HEK293 (cell line): ENCODE results near the gene PMP22.

Source experiments
- GLIS1 ChIP-seq: fragments of 450-650 bp; formaldehyde crosslinking; IDR thresholded peaks from 2 replicates; pipeline ENCODE4 v1.5.1; 2016; ENCODE audit warnings: missing biosample characterization, missing genetic modification characterization
- MZF1 ChIP-seq: fragments of 450-650 bp; formaldehyde crosslinking; IDR thresholded peaks from 2 replicates; pipeline ENCODE4 v1.5.1; 2017; ENCODE audit warnings: missing biosample characterization, missing genetic modification characterization, borderline replicate concordance
- ZBTB20 ChIP-seq: fragments of 450-650 bp; formaldehyde crosslinking; IDR thresholded peaks from 2 replicates; pipeline ENCODE4 v1.5.1; 2016; ENCODE audit warnings: missing biosample characterization, missing genetic modification characterization
- ZBTB7A ChIP-seq: fragments of 450-650 bp; formaldehyde crosslinking; IDR thresholded peaks from 2 replicates; pipeline ENCODE4 v1.5.1; 2016; ENCODE audit warnings: low read depth, missing biosample characterization, missing genetic modification characterization
- ZBTB8A ChIP-seq: fragments of 450-650 bp; formaldehyde crosslinking; IDR thresholded peaks from 2 replicates; pipeline ENCODE4 v1.5.1; 2016; ENCODE audit warnings: missing biosample characterization, missing genetic modification characterization
- ZFP3 ChIP-seq: fragments of 450-650 bp; formaldehyde crosslinking; IDR thresholded peaks from 2 replicates; pipeline ENCODE4 v1.5.1; 2016; ENCODE audit warnings: low read depth, missing biosample characterization, missing genetic modification characterization
- ZNF133 ChIP-seq: fragments of 450-650 bp; formaldehyde crosslinking; IDR thresholded peaks from 2 replicates; pipeline ENCODE4 v1.5.1; 2016; ENCODE audit warnings: missing biosample characterization, missing genetic modification characterization
- ZNF138 ChIP-seq: fragments of 450-650 bp; formaldehyde crosslinking; IDR thresholded peaks from 2 replicates; pipeline ENCODE4 v1.5.1; 2016; ENCODE audit warnings: missing biosample characterization, missing genetic modification characterization, borderline replicate concordance
- ZNF157 ChIP-seq: fragments of 450-650 bp; formaldehyde crosslinking; IDR thresholded peaks from 2 replicates; pipeline ENCODE4 v1.5.1; 2016; ENCODE audit warnings: missing biosample characterization, missing genetic modification characterization
- ZNF175 ChIP-seq: fragments of 450-650 bp; formaldehyde crosslinking; IDR thresholded peaks from 2 replicates; pipeline ENCODE4 v1.5.1; 2016; ENCODE audit warnings: missing biosample characterization, missing genetic modification characterization
- ZNF214 ChIP-seq: fragments of 450-650 bp; formaldehyde crosslinking; IDR thresholded peaks from 2 replicates; pipeline ENCODE4 v1.5.1; 2017; ENCODE audit warnings: missing biosample characterization, mild to moderate bottlenecking, missing genetic modification characterization, borderline replicate concordance
- ZNF221 ChIP-seq: fragments of 450-650 bp; formaldehyde crosslinking; IDR thresholded peaks from 2 replicates; pipeline ENCODE4 v1.5.1; 2017; ENCODE audit warnings: missing biosample characterization, missing genetic modification characterization, borderline replicate concordance
- ZNF302 ChIP-seq: fragments of 450-650 bp; formaldehyde crosslinking; IDR thresholded peaks from 2 replicates; pipeline ENCODE4 v1.5.1; 2016; ENCODE audit warnings: missing biosample characterization, missing genetic modification characterization, low read depth
- ZNF404 ChIP-seq: fragments of 450-650 bp; formaldehyde crosslinking; IDR thresholded peaks from 2 replicates; pipeline ENCODE4 v1.5.1; 2017; ENCODE audit warnings: missing biosample characterization, missing genetic modification characterization
- ZNF426 ChIP-seq: fragments of 450-650 bp; formaldehyde crosslinking; IDR thresholded peaks from 2 replicates; pipeline ENCODE4 v1.5.1; 2017; ENCODE audit warnings: missing biosample characterization, missing genetic modification characterization, mild to moderate bottlenecking, inconsistent platforms, moderate library complexity
- ZNF514 ChIP-seq: fragments of 450-650 bp; formaldehyde crosslinking; IDR thresholded peaks from 2 replicates; pipeline ENCODE4 v1.5.1; 2016; ENCODE audit warnings: missing biosample characterization, missing genetic modification characterization
- ZNF548 ChIP-seq: fragments of 450-650 bp; formaldehyde crosslinking; IDR thresholded peaks from 2 replicates; pipeline ENCODE4 v1.5.1; 2016; ENCODE audit warnings: missing biosample characterization, missing genetic modification characterization
- ZNF571 ChIP-seq: fragments of 450-650 bp; formaldehyde crosslinking; IDR thresholded peaks from 2 replicates; pipeline ENCODE4 v1.5.0; 2017; ENCODE audit warnings: missing biosample characterization, missing genetic modification characterization
- ZNF610 ChIP-seq: fragments of 450-650 bp; formaldehyde crosslinking; IDR thresholded peaks from 2 replicates; pipeline ENCODE4 v1.5.1; 2016; ENCODE audit warnings: missing biosample characterization, missing genetic modification characterization, borderline replicate concordance
- ZNF654 ChIP-seq: fragments of 450-650 bp; formaldehyde crosslinking; IDR thresholded peaks from 2 replicates; pipeline ENCODE4 v1.5.1; 2016; ENCODE audit warnings: low read depth, missing biosample characterization, missing genetic modification characterization
- ZNF660 ChIP-seq: fragments of 450-650 bp; IDR thresholded peaks from 2 replicates; pipeline ENCODE4 v1.5.1; 2018; ENCODE audit warnings: missing biosample characterization, mild to moderate bottlenecking, missing genetic modification characterization
- ZNF791 ChIP-seq: fragments of 450-650 bp; formaldehyde crosslinking; IDR thresholded peaks from 2 replicates; pipeline ENCODE4 v1.5.1; 2016; ENCODE audit warnings: missing biosample characterization, missing genetic modification characterization
- TF ChIP-seq, protein P1 (sequence below): fragments of 450-650 bp; formaldehyde crosslinking; conservative IDR thresholded peaks from 2 replicates; pipeline ENCODE4 v1.5.1; 2016; ENCODE audit warnings: low read depth, missing biosample characterization, missing genetic modification characterization
- TF ChIP-seq, protein P2 (sequence below): fragments of 450-650 bp; formaldehyde crosslinking; IDR thresholded peaks from 2 replicates; pipeline ENCODE4 v1.5.1; 2017; ENCODE audit warnings: missing biosample characterization, missing genetic modification characterization
- TF ChIP-seq, protein P3 (sequence below): sonication (generic); formaldehyde crosslinking; IDR thresholded peaks from 2 replicates; pipeline ENCODE4 v1.8.1; 2022; ENCODE audit warnings: mild to moderate bottlenecking, moderate library complexity, missing genetic modification reagents
- TF ChIP-seq, protein P4 (sequence below): fragments of 450-650 bp; formaldehyde crosslinking; IDR thresholded peaks from 2 replicates; pipeline ENCODE4 v1.5.1; 2016; ENCODE audit warnings: missing biosample characterization, missing genetic modification characterization
- TF ChIP-seq, protein P5 (sequence below): fragments of 450-650 bp; formaldehyde crosslinking; IDR thresholded peaks from 2 replicates; pipeline ENCODE4 v1.5.1; 2016; ENCODE audit warnings: missing biosample characterization, missing genetic modification characterization
- TF ChIP-seq, protein P6 (sequence below): fragments of 450-650 bp; formaldehyde crosslinking; IDR thresholded peaks from 2 replicates; pipeline ENCODE4 v1.5.1; 2016; ENCODE audit warnings: missing biosample characterization, missing genetic modification characterization

Gene PMP22

DNA sequence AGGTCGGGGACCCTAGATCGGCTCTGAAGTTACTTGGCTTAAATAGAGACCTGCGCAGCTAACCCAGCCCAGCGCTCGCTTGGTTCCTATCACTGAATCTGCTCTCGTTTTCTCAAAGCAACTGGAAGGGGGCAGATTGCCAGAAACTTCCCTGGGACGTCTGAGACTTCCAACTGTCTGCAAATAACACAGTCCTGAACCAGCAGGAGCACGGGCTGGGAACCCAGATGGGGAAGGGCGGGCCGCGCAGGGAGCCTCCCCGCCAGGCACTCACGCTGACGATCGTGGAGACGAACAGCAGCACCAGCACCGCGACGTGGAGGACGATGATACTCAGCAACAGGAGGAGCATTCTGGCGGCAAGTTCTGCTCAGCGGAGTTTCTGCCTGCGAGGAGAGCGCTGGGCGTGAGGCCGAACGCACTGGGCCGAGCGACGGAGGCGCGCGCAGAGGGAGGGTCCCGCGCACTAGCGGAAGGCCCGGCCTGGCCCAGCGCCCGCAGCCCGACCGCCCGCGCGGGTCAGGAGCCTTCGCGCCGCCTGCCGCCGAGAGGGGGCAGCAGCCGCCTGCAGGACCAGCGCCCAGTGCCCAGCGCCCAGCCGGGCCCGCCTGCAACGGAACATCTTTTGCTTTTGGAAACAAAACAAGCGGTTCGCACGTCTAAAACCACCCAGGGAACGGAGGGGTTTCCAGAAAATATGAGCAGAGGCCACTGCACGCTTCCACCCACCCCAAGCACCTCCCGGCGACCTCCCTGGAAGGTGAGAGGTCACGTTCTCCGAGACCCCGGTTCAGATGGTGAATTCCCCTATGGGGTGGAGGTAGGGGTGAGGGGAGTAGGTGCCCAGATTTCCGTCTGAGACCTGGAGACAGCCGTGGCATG is 4.5 kb downstream of the PMP22 start (continued):
- TF ChIP-seq, protein P1, sequence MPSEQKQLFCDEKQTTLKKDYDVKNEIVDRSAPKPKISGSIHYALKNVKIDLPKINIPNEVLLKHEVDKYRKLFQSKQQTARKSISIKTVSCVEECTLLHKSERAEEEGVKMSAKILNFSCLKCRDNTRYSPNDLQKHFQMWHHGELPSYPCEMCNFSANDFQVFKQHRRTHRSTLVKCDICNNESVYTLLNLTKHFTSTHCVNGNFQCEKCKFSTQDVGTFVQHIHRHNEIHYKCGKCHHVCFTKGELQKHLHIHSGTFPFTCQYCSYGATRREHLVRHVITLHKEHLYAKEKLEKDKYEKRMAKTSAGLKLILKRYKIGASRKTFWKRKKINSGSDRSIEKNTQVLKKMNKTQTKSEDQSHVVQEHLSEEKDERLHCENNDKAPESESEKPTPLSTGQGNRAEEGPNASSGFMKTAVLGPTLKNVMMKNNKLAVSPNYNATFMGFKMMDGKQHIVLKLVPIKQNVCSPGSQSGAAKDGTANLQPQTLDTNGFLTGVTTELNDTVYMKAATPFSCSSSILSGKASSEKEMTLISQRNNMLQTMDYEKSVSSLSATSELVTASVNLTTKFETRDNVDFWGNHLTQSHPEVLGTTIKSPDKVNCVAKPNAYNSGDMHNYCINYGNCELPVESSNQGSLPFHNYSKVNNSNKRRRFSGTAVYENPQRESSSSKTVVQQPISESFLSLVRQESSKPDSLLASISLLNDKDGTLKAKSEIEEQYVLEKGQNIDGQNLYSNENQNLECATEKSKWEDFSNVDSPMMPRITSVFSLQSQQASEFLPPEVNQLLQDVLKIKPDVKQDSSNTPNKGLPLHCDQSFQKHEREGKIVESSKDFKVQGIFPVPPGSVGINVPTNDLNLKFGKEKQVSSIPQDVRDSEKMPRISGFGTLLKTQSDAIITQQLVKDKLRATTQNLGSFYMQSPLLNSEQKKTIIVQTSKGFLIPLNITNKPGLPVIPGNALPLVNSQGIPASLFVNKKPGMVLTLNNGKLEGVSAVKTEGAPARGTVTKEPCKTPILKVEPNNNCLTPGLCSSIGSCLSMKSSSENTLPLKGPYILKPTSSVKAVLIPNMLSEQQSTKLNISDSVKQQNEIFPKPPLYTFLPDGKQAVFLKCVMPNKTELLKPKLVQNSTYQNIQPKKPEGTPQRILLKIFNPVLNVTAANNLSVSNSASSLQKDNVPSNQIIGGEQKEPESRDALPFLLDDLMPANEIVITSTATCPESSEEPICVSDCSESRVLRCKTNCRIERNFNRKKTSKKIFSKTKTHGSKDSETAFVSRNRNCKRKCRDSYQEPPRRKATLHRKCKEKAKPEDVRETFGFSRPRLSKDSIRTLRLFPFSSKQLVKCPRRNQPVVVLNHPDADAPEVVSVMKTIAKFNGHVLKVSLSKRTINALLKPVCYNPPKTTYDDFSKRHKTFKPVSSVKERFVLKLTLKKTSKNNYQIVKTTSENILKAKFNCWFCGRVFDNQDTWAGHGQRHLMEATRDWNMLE (tag by site-specific recombination), result no peak
- TF ChIP-seq ZNF426 (tag by site-specific recombination) (no peak), ZNF214 (tag by site-specific recombination) (no peak), ZNF221 (tag by site-specific recombination) (no peak), ZNF610 (tag by site-specific recombination) (no peak), ZNF133 (tag by site-specific recombination) (no peak), ZNF548 (tag by site-specific recombination) (no peak), ZBTB8A (tag by site-specific recombination) (peak; percentile 97), GLIS1 (tag by site-specific recombination) (peak; percentile 56; the same call in 1 of the 2 replicates), ZNF654 (tag by site-specific recombination) (peak; percentile 26), ZNF791 (no peak), ZNF514 (tag by site-specific recombination) (no peak), ZNF404 (tag by site-specific recombination) (no peak), MZF1 (tag by site-specific recombination) (no peak), ZNF157 (tag by site-specific recombination) (no peak), ZBTB20 (tag by site-specific recombination) (peak; percentile 67), ZNF571 (tag by site-specific recombination) (no peak), ZNF175 (tag by site-specific recombination) (no peak), ZNF660 (tag by site-specific recombination) (peak; percentile 87), ZFP3 (tag by site-specific recombination) (no peak), ZBTB7A (tag by site-specific recombination) (no peak), ZNF302 (tag by site-specific recombination) (no peak), ZNF138 (no peak)
- TF ChIP-seq, protein P2, sequence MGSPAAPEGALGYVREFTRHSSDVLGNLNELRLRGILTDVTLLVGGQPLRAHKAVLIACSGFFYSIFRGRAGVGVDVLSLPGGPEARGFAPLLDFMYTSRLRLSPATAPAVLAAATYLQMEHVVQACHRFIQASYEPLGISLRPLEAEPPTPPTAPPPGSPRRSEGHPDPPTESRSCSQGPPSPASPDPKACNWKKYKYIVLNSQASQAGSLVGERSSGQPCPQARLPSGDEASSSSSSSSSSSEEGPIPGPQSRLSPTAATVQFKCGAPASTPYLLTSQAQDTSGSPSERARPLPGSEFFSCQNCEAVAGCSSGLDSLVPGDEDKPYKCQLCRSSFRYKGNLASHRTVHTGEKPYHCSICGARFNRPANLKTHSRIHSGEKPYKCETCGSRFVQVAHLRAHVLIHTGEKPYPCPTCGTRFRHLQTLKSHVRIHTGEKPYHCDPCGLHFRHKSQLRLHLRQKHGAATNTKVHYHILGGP (tag by site-specific recombination), result no peak
- TF ChIP-seq, protein P3, sequence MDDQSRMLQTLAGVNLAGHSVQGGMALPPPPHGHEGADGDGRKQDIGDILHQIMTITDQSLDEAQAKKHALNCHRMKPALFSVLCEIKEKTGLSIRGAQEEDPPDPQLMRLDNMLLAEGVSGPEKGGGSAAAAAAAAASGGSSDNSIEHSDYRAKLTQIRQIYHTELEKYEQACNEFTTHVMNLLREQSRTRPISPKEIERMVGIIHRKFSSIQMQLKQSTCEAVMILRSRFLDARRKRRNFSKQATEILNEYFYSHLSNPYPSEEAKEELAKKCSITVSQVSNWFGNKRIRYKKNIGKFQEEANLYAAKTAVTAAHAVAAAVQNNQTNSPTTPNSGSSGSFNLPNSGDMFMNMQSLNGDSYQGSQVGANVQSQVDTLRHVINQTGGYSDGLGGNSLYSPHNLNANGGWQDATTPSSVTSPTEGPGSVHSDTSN (CRISPR knock-in tag), result no peak
- TF ChIP-seq, protein P4, sequence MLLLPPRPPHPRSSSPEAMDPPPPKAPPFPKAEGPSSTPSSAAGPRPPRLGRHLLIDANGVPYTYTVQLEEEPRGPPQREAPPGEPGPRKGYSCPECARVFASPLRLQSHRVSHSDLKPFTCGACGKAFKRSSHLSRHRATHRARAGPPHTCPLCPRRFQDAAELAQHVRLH, result no peak
- TF ChIP-seq, protein P5, sequence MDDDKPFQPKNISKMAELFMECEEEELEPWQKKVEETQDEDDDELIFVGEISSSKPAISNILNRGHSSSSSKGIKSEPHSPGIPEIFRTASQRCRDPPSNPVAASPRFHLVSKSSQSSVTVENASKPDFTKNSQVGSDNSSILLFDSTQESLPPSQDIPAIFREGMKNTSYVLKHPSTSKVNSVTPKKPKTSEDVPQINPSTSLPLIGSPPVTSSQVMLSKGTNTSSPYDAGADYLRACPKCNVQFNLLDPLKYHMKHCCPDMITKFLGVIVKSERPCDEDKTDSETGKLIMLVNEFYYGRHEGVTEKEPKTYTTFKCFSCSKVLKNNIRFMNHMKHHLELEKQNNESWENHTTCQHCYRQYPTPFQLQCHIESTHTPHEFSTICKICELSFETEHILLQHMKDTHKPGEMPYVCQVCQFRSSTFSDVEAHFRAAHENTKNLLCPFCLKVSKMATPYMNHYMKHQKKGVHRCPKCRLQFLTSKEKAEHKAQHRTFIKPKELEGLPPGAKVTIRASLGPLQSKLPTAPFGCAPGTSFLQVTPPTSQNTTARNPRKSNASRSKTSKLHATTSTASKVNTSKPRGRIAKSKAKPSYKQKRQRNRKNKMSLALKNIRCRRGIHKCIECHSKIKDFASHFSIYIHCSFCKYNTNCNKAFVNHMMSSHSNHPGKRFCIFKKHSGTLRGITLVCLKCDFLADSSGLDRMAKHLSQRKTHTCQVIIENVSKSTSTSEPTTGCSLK (tag by site-specific recombination), result no peak
- TF ChIP-seq, protein P6, sequence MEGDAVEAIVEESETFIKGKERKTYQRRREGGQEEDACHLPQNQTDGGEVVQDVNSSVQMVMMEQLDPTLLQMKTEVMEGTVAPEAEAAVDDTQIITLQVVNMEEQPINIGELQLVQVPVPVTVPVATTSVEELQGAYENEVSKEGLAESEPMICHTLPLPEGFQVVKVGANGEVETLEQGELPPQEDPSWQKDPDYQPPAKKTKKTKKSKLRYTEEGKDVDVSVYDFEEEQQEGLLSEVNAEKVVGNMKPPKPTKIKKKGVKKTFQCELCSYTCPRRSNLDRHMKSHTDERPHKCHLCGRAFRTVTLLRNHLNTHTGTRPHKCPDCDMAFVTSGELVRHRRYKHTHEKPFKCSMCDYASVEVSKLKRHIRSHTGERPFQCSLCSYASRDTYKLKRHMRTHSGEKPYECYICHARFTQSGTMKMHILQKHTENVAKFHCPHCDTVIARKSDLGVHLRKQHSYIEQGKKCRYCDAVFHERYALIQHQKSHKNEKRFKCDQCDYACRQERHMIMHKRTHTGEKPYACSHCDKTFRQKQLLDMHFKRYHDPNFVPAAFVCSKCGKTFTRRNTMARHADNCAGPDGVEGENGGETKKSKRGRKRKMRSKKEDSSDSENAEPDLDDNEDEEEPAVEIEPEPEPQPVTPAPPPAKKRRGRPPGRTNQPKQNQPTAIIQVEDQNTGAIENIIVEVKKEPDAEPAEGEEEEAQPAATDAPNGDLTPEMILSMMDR (tag by site-specific recombination), result peak; percentile 12; the same call in 1 of the 2 replicates
